Dedifferentiated amniotic fluid mesenchymal stem cell (primary cell): ENCODE results near the gene BUD23.
"Not testable (repeated sequence)": the region's sequence is repeated elsewhere in the genome, so short reads cannot be mapped to it uniquely, and the experiment has no call there.

Source experiments
- DNase-seq: peaks from one replicate; pipeline ENCODE4 v3.0.0-alpha.2; 2016; ENCODE audit errors: extremely low spot score

BUD23 gene

GRCh38 chr7:73719806-73720169 is 36.4 kb downstream of the BUD23 start:
- DNase-seq = no peak

GRCh38 chr7:73720443-73720842 is 37.0 kb downstream of the BUD23 start:
- DNase-seq = not testable (repeated sequence)

- DNase-seq = no peak
These were observed 38.0 kb downstream of the BUD23 start for GRCh38 chr7:73721377-73721817.

- DNase-seq = not testable (repeated sequence)
These were observed 38.8 kb downstream of the BUD23 start for GRCh38 chr7:73722182-73722581.

- DNase-seq = no peak
These were observed 39.4 kb downstream of the BUD23 start for GRCh38 chr7:73722785-73723184.

GRCh38 chr7:73723813-73724212 is 40.4 kb downstream of the BUD23 start:
- DNase-seq = no peak

GRCh38 chr7:73726083-73726466 is 42.7 kb downstream of the BUD23 start:
- no peak for DNase-seq

GRCh38 chr7:73727952-73728351 is 44.6 kb downstream of the BUD23 start:
- DNase-seq = no peak

- no peak for DNase-seq
These were observed 45.2 kb downstream of the BUD23 start for GRCh38 chr7:73728551-73728950.

- DNase-seq = no peak
These were observed 47.1 kb downstream of the BUD23 start for GRCh38 chr7:73730485-73730884.

- DNase-seq = no peak
These were observed 49.0 kb downstream of the BUD23 start for GRCh38 chr7:73732397-73732796.

GRCh38 chr7:73734619-73735527 is 51.5 kb downstream of the BUD23 start:
- peak; percentile 79 for DNase-seq

GRCh38 chr7:73735528-73735905 is 52.1 kb downstream of the BUD23 start:
- DNase-seq = no peak

- DNase-seq = no peak
These were observed 53.5 kb downstream of the BUD23 start for GRCh38 chr7:73736885-73737284.

GRCh38 chr7:73737491-73738219 is 54.3 kb downstream of the BUD23 start:
- no peak for DNase-seq

- peak; percentile 35 for DNase-seq
These were observed 54.8 kb downstream of the BUD23 start for GRCh38 chr7:73738220-73738611.

- peak; percentile 94 for DNase-seq
These were observed 55.4 kb downstream of the BUD23 start, which contains the start of gene ABHD11 for GRCh38 chr7:73738612-73739386. Gene ABHD11 (minus strand): TSS chr7:73738802. CDS start chr7:73738770, 32 bp downstream.

- no peak for DNase-seq
These were observed 56.0 kb downstream of the BUD23 start for GRCh38 chr7:73739387-73739767.

GRCh38 chr7:73740212-73740611 is 56.8 kb downstream of the BUD23 start:
- no peak for DNase-seq

- DNase-seq = no peak
These were observed 57.4 kb downstream of the BUD23 start for GRCh38 chr7:73740771-73741170.

GRCh38 chr7:73741600-73741999 is 58.2 kb downstream of the BUD23 start:
- no peak for DNase-seq

GRCh38 chr7:73742338-73742752 is 58.9 kb downstream of the BUD23 start:
- no peak for DNase-seq
